ENCODE data around the gene MEF2B.
A peak's percentile ranks its signal among the peaks of the same experiment; 100 is the strongest.
"Not testable (repeated sequence)": the region's sequence is repeated elsewhere in the genome, so short reads cannot be mapped to it uniquely, and the experiment has no call there.

Gene MEF2B

DNA sequence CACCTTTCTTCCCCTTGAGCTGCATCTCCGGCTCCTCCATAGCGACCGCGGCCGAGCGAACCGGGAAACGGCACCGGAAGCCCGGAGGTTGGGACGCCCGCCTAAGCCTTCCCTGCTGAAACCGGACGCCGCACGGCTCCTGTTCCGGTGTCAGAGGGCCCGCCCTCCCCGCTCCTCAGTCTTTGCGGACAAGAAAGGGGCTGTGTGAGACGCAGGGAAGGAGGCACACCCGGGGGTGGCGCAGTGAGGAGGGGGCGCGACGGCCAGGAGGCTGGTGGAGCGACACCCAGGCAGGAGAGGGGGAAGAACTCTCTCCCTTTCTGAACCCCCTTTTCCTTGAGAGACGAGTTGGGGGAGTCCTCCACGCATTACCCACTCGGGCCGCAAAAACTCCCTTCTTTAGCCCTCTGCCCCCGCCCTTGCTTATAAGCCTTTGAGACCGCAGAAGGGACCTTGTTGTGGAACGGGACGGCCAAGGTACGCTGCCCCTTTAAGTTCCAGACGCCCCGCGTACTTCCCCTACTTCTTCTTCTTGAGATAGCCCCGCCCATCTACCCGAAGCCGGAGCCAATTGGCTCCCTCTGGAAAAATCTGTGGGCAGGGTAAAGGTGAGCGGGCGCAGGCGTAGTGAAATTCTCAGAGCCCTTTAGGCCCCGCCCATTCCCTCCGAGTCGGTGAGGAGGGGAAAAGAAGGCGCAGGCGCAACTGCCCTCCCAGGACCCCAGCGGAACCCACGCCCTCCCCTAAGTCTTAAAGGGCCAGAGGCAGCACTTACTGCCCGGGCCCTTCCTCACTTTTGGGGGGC lies 22.2 kb upstream of the MEF2B start, which contains the start of the genes BORCS8 and RFXANK:
Gene BORCS8 (minus strand): TSS at position 75 of the 805 bp plus-strand sequence. CDS start 35 bp downstream, at position 40.
Gene RFXANK (plus strand): TSS at position 181 of the 805 bp plus-strand sequence. CDS start 1,689 bp downstream, outside the sequence.
- Histone ChIP-seq H3K4me1 (ENCODE audit: insufficient read depth, low read length) (no peaks in the 10 kb centered on the region), H3K27me3 (ENCODE audit: insufficient read depth, low read length) (no peaks in the 10 kb centered on the region), H3K4me3 (ENCODE audit: low read length) (peak within 1 kb of the TSS; percentile 85), H3K36me3 (ENCODE audit: insufficient read depth, low read length) (peaks cover 17% of the 10 kb centered on the region), H3K27ac (ENCODE audit: low read depth, low read length) (peak within 1 kb of the TSS; percentile 96), H3K9me3 (ENCODE audit: insufficient read depth, low read depth, low read length) (no peaks in the 10 kb centered on the region), H3K9ac (ENCODE audit: low read depth, low read length) (peak within 1 kb of the TSS; percentile 88)
- under 1% methylated on average over 49 of the region's 53 CpGs for WGBS

DNA sequence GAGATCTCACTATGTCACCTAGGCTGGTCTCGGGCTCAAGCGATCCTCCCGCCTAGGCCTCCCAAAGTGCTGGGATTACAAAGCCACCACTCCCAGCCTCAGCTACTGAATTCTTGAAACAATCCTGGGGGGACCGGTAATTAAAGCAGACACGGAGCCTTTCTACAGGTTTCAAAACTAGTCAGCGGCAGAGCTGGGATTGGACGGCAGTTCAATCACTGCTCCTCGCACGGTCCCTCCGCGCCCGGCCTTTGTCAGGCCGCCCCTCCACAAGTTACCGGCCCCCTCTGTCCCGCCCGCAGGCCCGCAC lies 21.7 kb upstream of the MEF2B start:
- peak overlapping the region; percentile 85 for H3K4me3 ChIP-seq (ENCODE audit: low read length)
- H3K9me3 ChIP-seq (ENCODE audit: insufficient read depth, low read depth, low read length): no peaks in the 10 kb centered on the region
- H3K9ac ChIP-seq (ENCODE audit: low read depth, low read length): peak overlapping the region; percentile 88
- peak overlapping the region; percentile 96 for H3K27ac ChIP-seq (ENCODE audit: low read depth, low read length)
- H3K36me3 ChIP-seq (ENCODE audit: insufficient read depth, low read length): peaks cover 11% of the 10 kb centered on the region; the same call in 1 of the 2 replicates
- H3K4me1 ChIP-seq (ENCODE audit: insufficient read depth, low read length): no peaks in the 10 kb centered on the region
- WGBS: under 1% methylated on average over 17 of the region's 17 CpGs
- no peaks in the 10 kb centered on the region for H3K27me3 ChIP-seq (ENCODE audit: insufficient read depth, low read length)

DNA sequence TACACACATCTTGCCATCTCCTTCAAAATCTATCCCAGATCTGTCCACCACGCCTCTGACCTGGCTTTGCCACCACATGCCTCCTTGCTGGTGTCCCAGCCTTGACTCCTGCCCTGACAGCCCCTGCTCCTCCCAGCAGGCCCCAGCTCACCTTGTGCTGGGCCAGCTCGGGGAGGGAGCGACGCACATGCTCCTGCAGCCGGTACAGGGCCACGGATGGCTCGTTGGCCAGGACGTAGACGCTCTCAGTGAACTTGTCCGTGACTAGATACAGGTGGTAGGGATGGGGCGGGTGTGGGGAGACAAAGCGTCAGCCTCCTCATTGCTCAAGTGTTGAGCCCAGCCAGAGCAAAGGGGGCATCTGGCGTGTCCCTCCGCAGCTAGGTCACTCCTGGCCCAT lies 16.7 kb upstream of the MEF2B start:
- no peak overlapping the region for H3K4me3 ChIP-seq (ENCODE audit: low read length)
- no peaks in the 10 kb centered on the region for H3K4me1 ChIP-seq (ENCODE audit: insufficient read depth, low read length)

DNA sequence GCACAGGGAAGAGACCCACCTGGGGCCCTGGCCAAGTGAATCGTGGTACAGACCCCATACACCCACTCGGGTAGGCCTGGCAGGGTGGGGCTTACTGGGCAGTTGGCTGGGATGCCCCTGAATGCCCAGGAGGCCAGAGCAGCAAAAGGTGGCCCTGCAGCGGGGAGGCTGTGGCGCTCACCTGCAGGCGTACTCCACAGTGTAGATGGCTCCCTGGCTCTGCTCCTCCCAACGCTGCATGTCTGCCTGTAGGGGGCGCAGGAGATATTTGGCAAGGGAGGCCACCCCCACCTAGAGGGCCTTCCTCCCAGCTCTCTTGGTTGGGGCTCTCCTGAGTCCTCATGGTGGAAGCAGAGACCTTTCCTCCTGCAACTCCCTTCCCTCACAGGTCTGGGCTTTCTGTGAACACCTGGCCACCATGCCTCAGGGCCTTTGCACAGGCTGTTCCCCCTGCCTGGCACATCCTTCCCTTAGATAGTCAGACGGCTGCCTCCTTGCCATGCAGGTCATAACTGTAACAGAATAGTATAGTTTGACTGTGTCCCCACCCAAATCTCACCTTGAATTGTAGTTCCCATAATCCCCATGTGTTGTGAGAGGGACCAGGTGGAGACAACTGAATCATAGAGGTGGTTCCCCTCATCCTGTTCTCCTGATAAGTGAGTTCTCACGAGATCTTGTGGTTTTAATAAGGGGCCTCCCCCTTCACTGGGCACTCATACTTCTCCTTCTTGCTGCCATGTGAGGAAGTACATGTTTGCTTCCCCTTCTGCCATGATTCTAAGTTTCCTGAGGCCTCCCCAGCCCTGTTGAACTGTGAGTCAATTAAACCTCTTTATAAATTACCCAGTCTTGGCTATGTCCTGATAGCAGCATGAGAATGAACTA lies 16.0 kb upstream of the MEF2B start:
- Histone ChIP-seq H3K27me3 (ENCODE audit: insufficient read depth, low read length) (no peaks in the 10 kb centered on the region), H3K9ac (ENCODE audit: low read depth, low read length) (no peak overlapping the region), H3K4me3 (ENCODE audit: low read length) (no peak overlapping the region), H3K27ac (ENCODE audit: low read depth, low read length) (no peak overlapping the region), H3K9me3 (ENCODE audit: insufficient read depth, low read depth, low read length) (no peaks in the 10 kb centered on the region), H3K36me3 (ENCODE audit: insufficient read depth, low read length) (peaks cover 10% of the 10 kb centered on the region), H3K4me1 (ENCODE audit: insufficient read depth, low read length) (no peaks in the 10 kb centered on the region)
- WGBS: 55% methylated on average over 9 of the region's 9 CpGs

More for the DNA sequence above, 16.7 kb upstream of the MEF2B start:
- H3K9me3 ChIP-seq (ENCODE audit: insufficient read depth, low read depth, low read length): no peaks in the 10 kb centered on the region
- peaks cover 9% of the 10 kb centered on the region for H3K36me3 ChIP-seq (ENCODE audit: insufficient read depth, low read length)
- no peak overlapping the region for H3K27ac ChIP-seq (ENCODE audit: low read depth, low read length)
- no peaks in the 10 kb centered on the region for H3K27me3 ChIP-seq (ENCODE audit: insufficient read depth, low read length)
- WGBS: 96% methylated on average over 14 of the region's 14 CpGs
- no peak overlapping the region for H3K9ac ChIP-seq (ENCODE audit: low read depth, low read length)

DNA sequence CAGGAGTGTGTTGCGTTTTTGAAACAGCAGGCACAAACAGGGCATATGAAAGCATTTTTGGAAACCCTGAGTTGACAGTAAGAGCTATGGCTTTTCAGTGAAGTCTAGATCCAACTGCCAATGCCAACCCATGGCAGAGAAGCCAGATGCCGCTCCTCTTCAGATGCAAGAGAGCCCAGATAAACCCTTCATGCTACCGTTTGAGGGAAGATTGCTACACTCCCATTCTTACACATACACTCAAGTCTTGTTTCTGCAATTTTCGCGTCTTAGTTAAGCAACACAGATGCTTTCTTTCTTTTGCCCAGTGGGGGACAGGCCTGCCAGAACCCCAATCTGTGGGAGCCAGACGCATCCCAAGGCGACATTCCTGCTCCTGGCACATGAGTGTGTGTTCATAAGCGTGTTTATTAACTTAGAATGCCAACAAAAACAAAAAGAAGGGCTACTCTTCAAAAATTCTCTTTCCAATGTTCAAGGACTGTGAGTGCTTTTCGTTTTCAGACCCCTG lies 11.5 kb upstream of the MEF2B start:
- WGBS: 95% methylated on average over 9 of the region's 9 CpGs
- H3K36me3 ChIP-seq (ENCODE audit: insufficient read depth, low read length): peaks cover 10% of the 10 kb centered on the region
- no peaks in the 10 kb centered on the region for H3K4me1 ChIP-seq (ENCODE audit: insufficient read depth, low read length)
- no peak overlapping the region for H3K4me3 ChIP-seq (ENCODE audit: low read length)
- no peaks in the 10 kb centered on the region for H3K27me3 ChIP-seq (ENCODE audit: insufficient read depth, low read length)
- H3K9me3 ChIP-seq (ENCODE audit: insufficient read depth, low read depth, low read length): no peaks in the 10 kb centered on the region
- H3K27ac ChIP-seq (ENCODE audit: low read depth, low read length): no peak overlapping the region
- H3K9ac ChIP-seq (ENCODE audit: low read depth, low read length): no peak overlapping the region

DNA sequence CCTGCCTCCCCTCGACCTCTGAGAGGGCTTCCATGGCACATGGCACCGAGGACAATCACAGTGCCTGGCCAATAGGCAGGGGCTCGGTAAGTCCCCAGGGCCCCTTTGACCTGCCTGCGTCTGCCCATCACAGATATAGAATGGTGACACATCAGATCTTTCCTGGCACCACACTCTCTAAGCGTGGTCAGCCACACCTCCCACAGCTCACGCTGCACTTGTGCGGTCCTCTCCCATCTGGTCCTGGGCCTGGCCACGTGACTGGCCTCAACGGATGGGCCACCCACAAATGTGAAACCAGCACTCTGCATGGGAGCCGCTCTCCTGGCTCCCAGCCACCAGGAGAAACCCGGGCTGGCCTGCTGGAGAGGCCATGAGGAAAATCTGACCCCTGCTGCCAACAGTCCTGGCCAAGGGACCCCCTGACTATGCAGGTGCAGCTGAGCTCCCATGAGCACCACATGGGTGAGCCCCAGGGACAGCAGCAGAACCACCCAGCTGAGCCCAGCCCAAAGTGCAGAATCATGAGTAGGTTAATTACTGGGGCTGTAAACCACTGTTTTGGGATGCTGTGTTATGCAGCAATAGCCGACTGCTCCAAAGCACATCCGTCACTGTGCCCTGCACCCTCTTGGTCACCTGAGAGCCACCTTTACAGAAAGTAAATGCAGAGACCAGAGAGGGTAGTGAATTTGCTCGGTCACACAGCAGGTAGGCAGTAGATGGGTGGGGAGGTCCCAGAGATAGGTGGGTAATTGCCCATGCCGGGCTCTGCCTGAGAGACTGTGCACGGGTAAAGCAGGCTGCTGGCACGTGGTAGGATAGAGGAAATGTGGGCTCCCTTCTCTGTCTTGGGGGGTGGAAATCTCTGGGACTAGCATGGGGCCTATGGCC lies 9.7 kb upstream of the MEF2B start:
- Histone ChIP-seq H3K27ac (ENCODE audit: low read depth, low read length) (no peak overlapping the region), H3K9me3 (ENCODE audit: insufficient read depth, low read depth, low read length) (no peaks in the 10 kb centered on the region), H3K27me3 (ENCODE audit: insufficient read depth, low read length) (no peaks in the 10 kb centered on the region), H3K4me3 (ENCODE audit: low read length) (no peak overlapping the region), H3K36me3 (ENCODE audit: insufficient read depth, low read length) (peaks cover 10% of the 10 kb centered on the region), H3K4me1 (ENCODE audit: insufficient read depth, low read length) (no peaks in the 10 kb centered on the region), H3K9ac (ENCODE audit: low read depth, low read length) (no peak overlapping the region; the same call in 1 of the 2 replicates)
- WGBS: 92% methylated on average over 17 of the region's 17 CpGs

DNA sequence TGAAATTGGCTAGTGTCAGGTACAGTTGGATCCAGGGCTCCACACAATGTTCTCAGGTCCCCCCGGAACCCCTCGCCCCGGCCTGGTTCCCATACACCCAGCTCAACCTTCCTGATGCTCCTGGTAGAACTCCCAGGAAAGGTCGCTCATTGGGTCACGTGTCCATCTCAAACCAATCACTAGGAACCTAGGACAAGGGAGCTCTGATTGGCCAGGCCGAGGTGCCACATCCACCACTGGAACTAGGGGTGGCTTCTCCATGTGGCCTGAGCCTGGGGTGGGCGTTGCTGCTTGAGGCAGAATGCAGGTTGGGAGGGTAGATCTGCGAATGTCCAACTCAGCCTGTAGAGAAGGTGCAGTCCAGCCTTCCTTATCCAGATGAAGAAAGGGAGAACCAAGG lies 6.9 kb upstream of the MEF2B start:
- Histone ChIP-seq H3K27ac (ENCODE audit: low read depth, low read length) (no peak overlapping the region), H3K36me3 (ENCODE audit: insufficient read depth, low read length) (peaks cover 3% of the 10 kb centered on the region)

DNA sequence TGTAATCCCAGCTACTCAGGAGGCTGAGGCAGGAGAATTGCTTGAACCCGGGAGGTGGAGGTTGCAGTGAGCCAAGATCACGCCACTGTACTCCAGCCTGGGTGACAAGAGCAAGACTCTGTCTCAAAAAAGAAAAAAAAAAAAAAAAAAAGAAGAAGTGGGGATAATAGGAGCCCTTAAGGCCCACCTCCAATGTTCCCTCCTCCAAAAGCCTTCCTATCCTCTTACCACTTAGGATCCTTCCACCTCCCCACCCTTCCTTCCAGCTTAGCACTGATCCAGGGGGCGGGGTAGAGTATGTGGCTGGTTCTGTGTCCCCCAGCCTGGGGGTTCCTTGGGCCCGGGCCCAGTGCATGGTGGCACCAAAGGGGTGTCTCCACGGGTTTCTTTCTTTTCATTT lies 3.2 kb upstream of the MEF2B start:
- not testable (repeated sequence) for H3K9ac ChIP-seq (ENCODE audit: low read depth, low read length); H3K4me3 ChIP-seq (ENCODE audit: low read length); H3K27ac ChIP-seq (ENCODE audit: low read depth, low read length); H3K36me3 ChIP-seq (ENCODE audit: insufficient read depth, low read length); H3K9me3 ChIP-seq (ENCODE audit: insufficient read depth, low read depth, low read length); H3K4me1 ChIP-seq (ENCODE audit: insufficient read depth, low read length)
- H3K27me3 ChIP-seq (ENCODE audit: insufficient read depth, low read length): peaks cover 26% of the 10 kb centered on the region
- WGBS: 88% methylated on average over 4 of the region's 5 CpGs

More for the DNA sequence above, 6.9 kb upstream of the MEF2B start:
- H3K9ac ChIP-seq (ENCODE audit: low read depth, low read length): no peak overlapping the region
- H3K9me3 ChIP-seq (ENCODE audit: insufficient read depth, low read depth, low read length): no peaks in the 10 kb centered on the region
- WGBS: 87% methylated on average over 8 of the region's 8 CpGs
- H3K4me3 ChIP-seq (ENCODE audit: low read length): no peak overlapping the region
- H3K27me3 ChIP-seq (ENCODE audit: insufficient read depth, low read length): no peaks in the 10 kb centered on the region
- H3K4me1 ChIP-seq (ENCODE audit: insufficient read depth, low read length): no peaks in the 10 kb centered on the region; the same call in 1 of the 2 replicates

DNA sequence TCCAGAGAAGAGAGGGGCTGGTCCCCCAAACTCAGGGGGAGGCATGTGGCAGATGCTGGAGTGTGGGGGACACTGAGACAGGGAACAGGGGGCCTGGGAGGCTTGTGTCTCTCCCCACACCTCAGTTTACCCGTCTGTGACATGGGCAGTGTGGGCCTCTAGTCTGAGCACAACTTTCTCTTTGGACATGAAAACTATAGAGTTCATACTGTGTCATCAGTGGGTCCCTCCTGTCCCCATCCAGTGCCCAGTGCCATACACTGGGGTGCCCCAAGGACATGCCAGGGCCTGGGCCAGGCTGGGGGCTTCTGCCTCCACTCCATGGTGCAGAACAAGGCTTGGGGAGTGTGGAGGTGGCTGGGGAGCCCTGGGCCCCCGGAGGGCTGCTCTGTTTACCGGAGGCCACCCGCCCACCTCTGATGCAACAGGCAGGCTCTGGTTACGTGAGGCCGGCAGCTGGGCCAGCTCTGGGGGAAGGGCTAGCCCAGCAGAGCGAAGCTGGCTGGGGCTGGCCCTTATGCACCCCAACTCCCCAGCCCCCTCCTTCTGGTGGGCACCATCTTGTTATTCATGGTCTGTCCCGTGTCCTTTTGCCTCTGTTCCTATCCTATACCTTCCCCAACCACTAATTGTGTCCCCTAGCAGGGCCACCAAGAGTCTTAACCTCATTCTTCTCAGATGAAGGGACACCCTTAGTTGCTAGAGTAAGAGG lies 1.9 kb upstream of the MEF2B start:
- H3K27ac ChIP-seq (ENCODE audit: low read depth, low read length): no peak overlapping the region
- no peaks in the 10 kb centered on the region for H3K9me3 ChIP-seq (ENCODE audit: insufficient read depth, low read depth, low read length)
- 67% methylated on average over 8 of the region's 8 CpGs for WGBS
- H3K9ac ChIP-seq (ENCODE audit: low read depth, low read length): no peak overlapping the region
- H3K4me1 ChIP-seq (ENCODE audit: insufficient read depth, low read length): no peaks in the 10 kb centered on the region; the same call in 1 of the 2 replicates
- no peaks in the 10 kb centered on the region for H3K36me3 ChIP-seq (ENCODE audit: insufficient read depth, low read length)
- H3K4me3 ChIP-seq (ENCODE audit: low read length): no peak overlapping the region
- peaks cover 26% of the 10 kb centered on the region for H3K27me3 ChIP-seq (ENCODE audit: insufficient read depth, low read length)

Data from HUES64 (cell line).